ENCODE measurements around the gene TRPM2. TPM values are rescaled to one million over a fixed set of nuclear protein-coding genes. Genes with fewer than 3 reads are reported as not detected.

TRPM2 gene
- total and polyA plus RNA-seq, 2 of the 8 experiments (the other 6 are each of a cell fraction or from before 2014, with no cell fraction given) = 0.27 to 0.28 TPM

- DNase-seq (ENCODE audit: low read depth in 1 of 2, low spot score in 2 of 2) (no peak), FAIRE-seq (no peak)
- no peaks in the 10 kb centered on the region for H3K4me1 ChIP-seq (replicated peaks in 1 of 4; ENCODE audit: control insufficient read depth in 3 of 4, insufficient read depth in 4 of 4, low read length in 3 of 4)
- no peak overlapping the region for H3K4me3 ChIP-seq (ENCODE audit: extremely low read depth in 1 of 4, insufficient read depth in 2 of 4, low read depth in 3 of 4, low read length in 4 of 4)
- no peak overlapping the region for H4K91ac ChIP-seq (replicated peaks; ENCODE audit: insufficient read length, low read length)
- H3K18ac ChIP-seq (ENCODE audit: extremely low read depth, low read length) = no peak overlapping the region
- H2BK15ac ChIP-seq (ENCODE audit: low read length) = no peak overlapping the region
- no peak overlapping the region for H3K14ac ChIP-seq (ENCODE audit: insufficient read length)
- WGBS, 2 experiments (ENCODE audit: extremely low coverage in 1 of 2, insufficient coverage in 1 of 2, insufficient read length in 1 of 2, insufficient replicate concordance in 2 of 2, low coverage in 1 of 2, low lambda C conversion rate in 2 of 2, missing lambda C conversion rate in 1 of 2) = 89% methylated on average over 10 of the region's 11 CpGs; no CpG with 5 or more reads in 1 of the 2 experiments
- H3K36me3 ChIP-seq (ENCODE audit: control insufficient read depth in 2 of 4, insufficient read depth in 4 of 4, low read length in 3 of 4) = no peaks in the 10 kb centered on the region
- CTCF ChIA-PET (ENCODE audit: partially characterized antibody) = no interaction called here
- no peak overlapping the region for H2BK120ac ChIP-seq (replicated peaks; ENCODE audit: low read depth, low read length)
- H3K23ac ChIP-seq (ENCODE audit: insufficient read length) = no peak overlapping the region
- H2BK12ac ChIP-seq (ENCODE audit: low read depth, low read length) = no peak overlapping the region
- no peak overlapping the region for H3K4me2 ChIP-seq (ENCODE audit: insufficient read depth in 1 of 2, low read depth in 2 of 2, low read length in 2 of 2)
- H2AFZ ChIP-seq (ENCODE audit: low read length) = no peak overlapping the region
- H4K5ac ChIP-seq (ENCODE audit: insufficient read length, low read depth, low read length) = no peak overlapping the region
- H2BK5ac ChIP-seq (ENCODE audit: low read depth, low read length) = no peak overlapping the region
- no peak overlapping the region for H2BK20ac ChIP-seq (ENCODE audit: low read length)
- no peak overlapping the region for H2AK5ac ChIP-seq (ENCODE audit: low read depth, low read length)
- H3K4ac ChIP-seq (replicated peaks; ENCODE audit: insufficient read length, low read depth, low read length) = no peak overlapping the region
- no peaks in the 10 kb centered on the region for H3K79me2 ChIP-seq (ENCODE audit: control insufficient read depth in 1 of 2, insufficient read depth in 2 of 2, low read length in 2 of 2)
- POLR2A ChIA-PET (ENCODE audit: partially characterized antibody) = no interaction called here
- H3K9ac ChIP-seq (replicated peaks in 1 of 4; ENCODE audit: extremely low read depth in 1 of 4, low read depth in 3 of 4, low read length in 3 of 4) = no peak overlapping the region
- H3K56ac ChIP-seq (replicated peaks; ENCODE audit: insufficient read length, low read depth, low read length) = no peak overlapping the region
- H3K23me2 ChIP-seq (ENCODE audit: low read depth, low read length) = no peaks in the 10 kb centered on the region
- H4K8ac ChIP-seq (ENCODE audit: extremely low read depth, insufficient read depth, low read length) = no peak overlapping the region
- no peaks in the 10 kb centered on the region for H4K20me1 ChIP-seq (replicated peaks in 1 of 2; ENCODE audit: control insufficient read depth in 1 of 2, insufficient read depth in 2 of 2, low read length in 2 of 2)
- peaks cover 3 to 15% (median 7%) of the 10 kb centered on the region in 4 experiments; a peak in 6 of 7 replicates for H3K27me3 ChIP-seq (replicated peaks in 1 of 4; ENCODE audit: control insufficient read depth in 3 of 4, extremely low read depth in 1 of 4, insufficient read depth in 3 of 4, low read length in 3 of 4)
- H3K9me3 ChIP-seq (ENCODE audit: insufficient read depth in 2 of 2, low read depth in 1 of 2, low read length in 1 of 2) = no peaks in the 10 kb centered on the region
- H3K27ac ChIP-seq (ENCODE audit: low read depth, low read length) = no peak overlapping the region
- H3K79me1 ChIP-seq (ENCODE audit: low read depth, low read length) = no peaks in the 10 kb centered on the region
- TF ChIP-seq SAP30 (IDR thresholded peaks at IDR 0.05; ENCODE audit: insufficient read depth, insufficient replicate concordance, low read length) (no peak), SUZ12 (IDR thresholded peaks at IDR 0.05; ENCODE audit: low read length) (no peak), FOSL1 (IDR thresholded peaks at IDR 0.05; ENCODE audit: insufficient read depth, low read depth, low read length) (no peak), MAX (IDR thresholded peaks at IDR 0.05) (no peak), BACH1 (IDR thresholded peaks at IDR 0.05; ENCODE audit: low read length) (no peak), RFX5 (IDR thresholded peaks at IDR 0.05; ENCODE audit: borderline replicate concordance, low read depth, low read length) (no peak), MAFK (IDR thresholded peaks at IDR 0.05; ENCODE audit: low read depth, low read length) (no peak), YY1 (IDR thresholded peaks at IDR 0.05; ENCODE audit: low read depth, low read length) (no peak), KDM1A (IDR thresholded peaks at IDR 0.05; ENCODE audit: borderline replicate concordance, low read length) (no peak), NANOG (IDR thresholded peaks at IDR 0.05; ENCODE audit: insufficient read depth, low read depth, low read length, poor library complexity, severe bottlenecking) (no peak), POLR2AphosphoS5 (IDR thresholded peaks at IDR 0.05; ENCODE audit: low read depth, low read length) (no peak), CTCF (IDR thresholded peaks at IDR 0.05; ENCODE audit: control extremely low read depth in 1 of 3, insufficient read depth in 1 of 3, low read depth in 1 of 3, low read length in 3 of 3) (no peak)
Observed at GRCh38 chr21:44356160-44356559, 2.7 kb downstream of the TRPM2 start.

Data from H1 (cell line).